RWPE2 (cell line): ENCODE results near the gene DBT.

Experiments
- ATAC-seq: fragments of 200-7000 bp; cut with Tn5 transposase; 3 replicates; pipeline ENCODE4 v1.9.1; 2021; ENCODE audit warnings: low read depth
- DNase-seq: peaks from one replicate; pipeline ENCODE4 v3.0.0-alpha.2; 2020; ENCODE audit warnings: low spot score
- H3K27ac ChIP-seq: fragments of 450-650 bp; 2 replicates; pipeline ENCODE4 v1.5.1; 2017; ENCODE audit warnings: mild to moderate bottlenecking; ENCODE audit not compliant: poor library complexity, severe bottlenecking
- H3K27me3 ChIP-seq: fragments of 250-450 bp; sonication (Bioruptor Pico); 2 replicates; pipeline ENCODE4 v1.5.1; 2021; ENCODE audit warnings: mild to moderate bottlenecking, moderate library complexity; ENCODE audit not compliant: insufficient read depth, poor library complexity, severe bottlenecking
- H3K36me3 ChIP-seq: fragments of 250-450 bp; sonication (Bioruptor Pico); 2 replicates; pipeline ENCODE4 v1.5.1; 2020; ENCODE audit warnings: low read depth, mild to moderate bottlenecking, moderate library complexity
- H3K4me1 ChIP-seq: fragments of 250-450 bp; sonication (Bioruptor Pico); 2 replicates; pipeline ENCODE4 v1.5.1; 2021; ENCODE audit warnings: mild to moderate bottlenecking, moderate library complexity; ENCODE audit not compliant: insufficient read depth, poor library complexity, severe bottlenecking
- H3K4me3 ChIP-seq: fragments of 250-450 bp; sonication (Bioruptor Pico); 2 replicates; pipeline ENCODE4 v1.5.1; 2021; ENCODE audit warnings: mild to moderate bottlenecking, moderate library complexity; ENCODE audit not compliant: severe bottlenecking
- H3K9me3 ChIP-seq: fragments of 250-450 bp; sonication (Bioruptor Pico); 2 replicates; pipeline ENCODE4 v1.5.1; 2021; ENCODE audit warnings: mild to moderate bottlenecking, moderate library complexity; ENCODE audit not compliant: severe bottlenecking
- TF ChIP-seq, protein P1 (sequence below): fragments of 450-650 bp; IDR thresholded peaks from one replicate; pipeline ENCODE4 v1.5.1; 2017; ENCODE audit warnings: mild to moderate bottlenecking, moderate library complexity; ENCODE audit not compliant: poor library complexity, severe bottlenecking

The DBT gene

DNA sequence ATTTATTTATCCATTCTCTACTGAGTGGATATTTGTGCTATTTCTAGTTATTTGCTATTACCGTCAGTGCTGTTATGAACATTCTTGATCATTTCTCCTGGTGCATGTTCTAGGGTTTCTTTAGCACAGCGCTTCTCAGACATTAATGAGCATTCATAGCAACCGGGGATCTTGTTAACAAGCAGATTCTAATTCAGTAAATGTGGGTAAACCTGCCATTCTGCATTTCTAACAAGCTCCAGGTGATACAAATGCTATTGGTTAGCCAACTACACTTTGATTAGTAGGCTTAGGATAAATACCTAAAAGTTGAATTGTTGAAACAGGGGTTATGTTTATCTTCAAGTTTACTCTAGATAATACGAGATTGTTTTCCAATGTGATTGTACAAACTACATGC lies 3.3 kb upstream of the DBT start:
- no peak for DNase-seq
- no peak for ATAC-seq

DNA sequence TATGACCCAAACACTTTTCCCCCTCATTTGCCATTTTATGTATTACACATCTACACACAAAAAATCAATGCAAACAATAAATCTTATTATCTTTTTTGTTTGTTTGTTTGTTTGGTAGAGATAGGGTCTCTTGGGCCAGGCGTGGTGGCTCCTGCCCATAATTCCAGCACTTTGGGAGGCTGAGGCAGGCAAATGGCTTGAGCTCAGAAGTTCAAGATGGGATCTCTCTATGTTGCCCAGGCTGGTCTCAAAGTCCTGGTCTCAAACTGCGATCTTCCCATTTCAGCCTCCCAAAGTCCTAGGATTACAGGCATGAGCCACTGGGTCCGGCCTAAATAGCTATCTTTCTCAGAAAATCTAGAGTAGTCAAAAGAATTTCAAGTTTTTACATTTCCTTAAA lies 1.2 kb upstream of the DBT start:
- ATAC-seq (no peak), DNase-seq (no peak)
- Histone ChIP-seq H3K27me3 (no peaks in the 10 kb centered on the region), H3K4me3 (no peak overlapping the region), H3K36me3 (peaks cover 3% of the 10 kb centered on the region; the same call in 1 of the 2 replicates), H3K9me3 (no peaks in the 10 kb centered on the region), H3K27ac (no peak overlapping the region), H3K4me1 (peaks cover 5% of the 10 kb centered on the region)
- TF ChIP-seq, protein P1, sequence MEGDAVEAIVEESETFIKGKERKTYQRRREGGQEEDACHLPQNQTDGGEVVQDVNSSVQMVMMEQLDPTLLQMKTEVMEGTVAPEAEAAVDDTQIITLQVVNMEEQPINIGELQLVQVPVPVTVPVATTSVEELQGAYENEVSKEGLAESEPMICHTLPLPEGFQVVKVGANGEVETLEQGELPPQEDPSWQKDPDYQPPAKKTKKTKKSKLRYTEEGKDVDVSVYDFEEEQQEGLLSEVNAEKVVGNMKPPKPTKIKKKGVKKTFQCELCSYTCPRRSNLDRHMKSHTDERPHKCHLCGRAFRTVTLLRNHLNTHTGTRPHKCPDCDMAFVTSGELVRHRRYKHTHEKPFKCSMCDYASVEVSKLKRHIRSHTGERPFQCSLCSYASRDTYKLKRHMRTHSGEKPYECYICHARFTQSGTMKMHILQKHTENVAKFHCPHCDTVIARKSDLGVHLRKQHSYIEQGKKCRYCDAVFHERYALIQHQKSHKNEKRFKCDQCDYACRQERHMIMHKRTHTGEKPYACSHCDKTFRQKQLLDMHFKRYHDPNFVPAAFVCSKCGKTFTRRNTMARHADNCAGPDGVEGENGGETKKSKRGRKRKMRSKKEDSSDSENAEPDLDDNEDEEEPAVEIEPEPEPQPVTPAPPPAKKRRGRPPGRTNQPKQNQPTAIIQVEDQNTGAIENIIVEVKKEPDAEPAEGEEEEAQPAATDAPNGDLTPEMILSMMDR, result no peak

More for the DNA sequence above, 3.3 kb upstream of the DBT start:
- no peak overlapping the region for H3K4me3 ChIP-seq
- no peaks in the 10 kb centered on the region for H3K27me3 ChIP-seq
- H3K9me3 ChIP-seq, result no peaks in the 10 kb centered on the region
- H3K36me3 ChIP-seq, result no peaks in the 10 kb centered on the region
- peaks cover 5% of the 10 kb centered on the region for H3K4me1 ChIP-seq
- TF ChIP-seq, protein P1, result no peak
- no peak overlapping the region for H3K27ac ChIP-seq

DNA sequence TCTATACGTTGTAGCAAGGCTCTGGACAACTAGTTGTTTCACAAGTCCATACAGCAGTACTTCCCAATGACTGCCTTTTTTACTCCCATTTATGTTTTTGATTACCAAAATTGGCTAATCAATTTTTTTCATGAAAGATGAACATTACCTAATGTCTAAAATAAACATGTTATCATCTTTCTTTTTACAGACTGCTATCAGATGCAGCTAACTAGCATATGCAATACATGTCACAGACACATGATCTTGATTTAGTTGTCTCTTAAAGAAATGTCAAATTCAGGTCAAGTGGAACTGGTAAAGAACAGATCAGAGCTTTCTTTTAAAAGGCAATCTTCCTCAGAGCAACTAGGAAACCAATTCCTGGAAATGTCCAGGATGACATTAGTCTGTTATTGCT lies 630 bp upstream of the DBT start:
- Histone ChIP-seq H3K36me3 (peaks cover 3% of the 10 kb centered on the region; the same call in 1 of the 2 replicates), H3K9me3 (no peaks in the 10 kb centered on the region), H3K27me3 (no peaks in the 10 kb centered on the region), H3K27ac (no peak overlapping the region), H3K4me1 (peaks cover 5% of the 10 kb centered on the region), H3K4me3 (peak overlapping the region; percentile 72)
- no peak for DNase-seq
- ATAC-seq, result no peak
- TF ChIP-seq, protein P1, result no peak

DNA sequence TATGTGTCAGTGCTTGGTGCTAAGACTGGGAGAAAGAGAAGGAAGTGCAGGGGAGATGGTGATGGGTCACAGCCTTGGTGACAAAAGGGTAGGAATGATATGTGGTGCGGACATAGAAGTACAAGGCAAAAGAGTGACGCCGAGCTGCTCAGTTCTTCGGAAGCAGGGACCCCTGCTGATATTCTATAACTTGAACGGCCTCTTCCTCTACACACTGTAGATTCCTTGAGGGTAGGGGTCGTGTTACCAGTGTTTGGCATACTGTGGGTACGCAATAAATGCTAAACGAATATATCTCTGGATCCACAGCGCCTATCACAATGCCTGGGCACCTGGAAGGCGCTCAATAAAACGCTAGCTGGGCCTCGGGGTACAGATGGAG lies 488 bp downstream of the DBT start:
- no peak for DNase-seq
- H3K4me1 ChIP-seq, result peaks cover 5% of the 10 kb centered on the region
- TF ChIP-seq, protein P1, result no peak
- no peaks in the 10 kb centered on the region for H3K27me3 ChIP-seq
- peak overlapping the region; percentile 22 for H3K27ac ChIP-seq
- ATAC-seq, result no peak
- H3K36me3 ChIP-seq, result peaks cover 3% of the 10 kb centered on the region; the same call in 1 of the 2 replicates
- no peaks in the 10 kb centered on the region for H3K9me3 ChIP-seq
- H3K4me3 ChIP-seq, result peak overlapping the region; percentile 72

DNA sequence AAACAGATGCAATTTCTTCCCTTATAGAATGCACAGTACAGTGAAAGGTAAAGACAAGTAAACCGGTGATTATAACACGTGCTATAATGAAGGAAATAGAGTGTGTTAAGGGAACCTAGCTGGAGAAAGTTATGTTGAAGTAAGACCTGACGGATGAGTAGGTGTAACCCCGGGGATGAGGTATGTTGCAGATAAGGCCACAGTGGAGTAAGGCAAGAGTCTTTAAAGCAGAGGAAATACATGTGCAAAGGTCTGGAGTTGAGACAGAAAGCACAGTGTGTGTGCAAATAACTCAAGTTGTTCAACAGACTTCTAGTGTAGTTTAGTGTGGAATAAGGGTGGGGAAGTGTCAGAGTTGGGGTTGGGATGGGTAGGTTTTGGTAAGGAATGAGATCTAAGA lies 2.9 kb downstream of the DBT start:
- DNase-seq, result no peak
- Histone ChIP-seq H3K27ac (no peak overlapping the region), H3K4me1 (peaks cover 5% of the 10 kb centered on the region), H3K9me3 (no peaks in the 10 kb centered on the region), H3K36me3 (peaks cover 3% of the 10 kb centered on the region; the same call in 1 of the 2 replicates), H3K27me3 (no peaks in the 10 kb centered on the region), H3K4me3 (no peak overlapping the region)
- TF ChIP-seq, protein P1, result no peak
- ATAC-seq, result no peak
